ENCODE results near the gene KDM1A. TPM values are rescaled to one million over a fixed set of nuclear protein-coding genes. Genes with fewer than 3 reads are reported as not detected.
A peak's percentile ranks its signal among the peaks of the same experiment; 100 is the strongest.

Gene KDM1A
- total and polyA plus RNA-seq, 2 donors (not counting 1 experiment from before 2014, with no cell fraction given), result 30.2 to 47.4 TPM

GRCh38 chr1:23099171-23099536, 79.9 kb downstream of the KDM1A start:
- Histone ChIP-seq H3K27ac (ENCODE audit: low read length in 2 of 2) (no peak overlapping the region), H3K9me3 (ENCODE audit: control extremely low read depth in 1 of 3, control insufficient read depth in 2 of 3, insufficient read depth in 1 of 3, low read length in 2 of 3) (no peaks in the 10 kb centered on the region), H2AFZ (ENCODE audit: insufficient read depth, low read depth, low read length, poor library complexity, severe bottlenecking) (peak overlapping the region; percentile 43), H3K4me3 (ENCODE audit: control extremely low read depth in 1 of 5, extremely low read depth in 1 of 5, insufficient read depth in 1 of 5, low read depth in 2 of 5, low read length in 4 of 5) (no peak overlapping the region), H3K27me3 (replicated peaks in 1 of 4; ENCODE audit: control extremely low read depth in 1 of 4, control insufficient read depth in 3 of 4, insufficient read depth in 4 of 4, low read length in 3 of 4) (no peaks in the 10 kb centered on the region), H3K36me3 (replicated peaks in 1 of 2; ENCODE audit: control extremely low read depth in 1 of 2, control insufficient read depth in 1 of 2, extremely low read depth in 1 of 2, insufficient read depth in 2 of 2, low read length in 1 of 2) (peaks cover 0 to under 1% of the 10 kb centered on the region in 2 experiments), H3K4me1 (ENCODE audit: control insufficient read depth in 2 of 2, insufficient read depth in 2 of 2, low read length in 2 of 2) (peaks cover 11 to 12% of the 10 kb centered on the region in 2 donors), H4K20me1 (ENCODE audit: control insufficient read depth, insufficient read depth, low read length, poor library complexity, severe bottlenecking) (peaks cover 6% of the 10 kb centered on the region), H3K4me2 (replicated peaks; ENCODE audit: low read depth, low read length, poor library complexity, severe bottlenecking) (peak overlapping the region; percentile 52), H3K79me2 (ENCODE audit: control insufficient read depth, insufficient read depth, low read length) (peaks cover 6% of the 10 kb centered on the region), H3K9ac (ENCODE audit: low read length) (no peak overlapping the region)
- Mint-ChIP-seq H3K4me3 (no peak overlapping the region), H3K27ac (no peak overlapping the region), H3K9me3 (ENCODE audit: insufficient read depth) (no peaks in the 10 kb centered on the region), H3K4me1 (peaks cover 15% of the 10 kb centered on the region), H3K27me3 (no peaks in the 10 kb centered on the region)
- WGBS (ENCODE audit: insufficient coverage), result no CpG with 5 or more reads among the region's 1 CpG
- ChIA-PET CTCF (interaction anchor here (0.6 to 20.1 kb wide), 28 partner anchors 10 to 1355 kb away, joined by 3 to 884 read pairs (median 4); partner anchors contain the start of genes E2F2 and LUZP1), POLR2A (interaction anchor here (0.8 kb wide), 1 partner anchor 69 kb away, joined by 9 read pairs; the partner anchor contains the start of gene LUZP1)
- DNase-seq (no peak), ATAC-seq (ENCODE audit: low read depth) (no peak)
- intact Hi-C loops (cut with micrococcal nuclease), result loop anchor here (10.0 kb wide), 1 partner anchor 186 kb away; no protein-coding TSS in a partner anchor
- no peak for TF ChIP-seq EZH2 (IDR thresholded peaks at IDR 0.05; ENCODE audit: borderline replicate concordance, insufficient read depth, low read depth, low read length, poor library complexity, severe bottlenecking)
- TF ChIP-seq CTCF (IDR thresholded peaks at IDR 0.05), result no peak

DNA sequence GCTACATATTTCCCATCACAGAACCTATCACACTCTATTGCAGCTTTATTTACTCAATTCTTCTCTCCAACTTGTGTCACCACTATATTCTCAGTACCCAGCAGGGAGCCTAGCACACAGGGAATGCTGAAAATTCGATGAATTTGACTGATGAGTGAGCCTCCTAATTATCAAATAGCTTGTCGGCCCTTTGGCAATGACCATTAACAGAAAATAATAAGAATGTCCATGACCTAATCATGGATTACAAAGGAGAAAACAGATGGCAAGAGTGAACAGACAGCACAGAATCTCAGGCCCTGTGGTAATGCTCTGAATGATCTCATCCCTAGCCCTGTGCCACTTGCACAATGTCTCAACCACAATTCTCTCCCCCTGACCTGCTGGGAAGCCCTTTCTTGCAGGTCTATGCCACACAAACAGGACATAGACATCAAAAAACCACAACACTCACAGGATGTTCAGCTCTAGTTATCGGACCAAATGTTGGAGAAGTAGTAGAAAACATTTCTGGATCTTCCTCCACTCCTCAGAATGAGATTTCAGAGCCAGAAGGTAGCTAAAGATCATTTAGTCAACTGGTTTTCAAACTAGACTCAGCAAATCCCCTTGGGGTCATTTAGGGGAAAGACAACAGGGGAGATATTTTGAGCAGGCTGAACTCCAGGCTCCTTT, 80.9 kb downstream of the KDM1A start:
- peaks cover 15% of the 10 kb centered on the region for H3K4me1 Mint-ChIP-seq
- H3K4me3 Mint-ChIP-seq, result no peak overlapping the region
- no peaks in the 10 kb centered on the region for H3K9me3 Mint-ChIP-seq (ENCODE audit: insufficient read depth)
- no peaks in the 10 kb centered on the region for H3K27me3 ChIP-seq (replicated peaks in 1 of 4; ENCODE audit: control extremely low read depth in 1 of 4, control insufficient read depth in 3 of 4, insufficient read depth in 4 of 4, low read length in 3 of 4)
- H3K27me3 Mint-ChIP-seq, result no peaks in the 10 kb centered on the region
- POLR2A ChIA-PET, result no interaction called here
- no peak overlapping the region for H2AFZ ChIP-seq (ENCODE audit: insufficient read depth, low read depth, low read length, poor library complexity, severe bottlenecking)
- DNase-seq (no peak), ATAC-seq (ENCODE audit: low read depth) (no peak)
- peaks cover 11 to 12% of the 10 kb centered on the region in 2 donors for H3K4me1 ChIP-seq (ENCODE audit: control insufficient read depth in 2 of 2, insufficient read depth in 2 of 2, low read length in 2 of 2)
- intact Hi-C loops (cut with micrococcal nuclease), result loop anchor here (2.0 kb wide), 1 partner anchor 15 kb away; no protein-coding TSS in a partner anchor
- no peak overlapping the region for H3K27ac Mint-ChIP-seq
- no peak overlapping the region for H3K4me3 ChIP-seq (ENCODE audit: control extremely low read depth in 1 of 5, extremely low read depth in 1 of 5, insufficient read depth in 1 of 5, low read depth in 2 of 5, low read length in 4 of 5)
- peaks cover 6% of the 10 kb centered on the region for H3K79me2 ChIP-seq (ENCODE audit: control insufficient read depth, insufficient read depth, low read length)
- no peak overlapping the region for H3K27ac ChIP-seq (ENCODE audit: low read length in 2 of 2)
- no peaks in the 10 kb centered on the region for H3K36me3 ChIP-seq (replicated peaks in 1 of 2; ENCODE audit: control extremely low read depth in 1 of 2, control insufficient read depth in 1 of 2, extremely low read depth in 1 of 2, insufficient read depth in 2 of 2, low read length in 1 of 2)
- H3K4me2 ChIP-seq (replicated peaks; ENCODE audit: low read depth, low read length, poor library complexity, severe bottlenecking), result no peak overlapping the region
- no CpG with 5 or more reads among the region's 3 CpGs for whole genome bisulfite sequencing (ENCODE audit: insufficient coverage)
- H4K20me1 ChIP-seq (ENCODE audit: control insufficient read depth, insufficient read depth, low read length, poor library complexity, severe bottlenecking), result peaks cover 6% of the 10 kb centered on the region
- no peak overlapping the region for H3K9ac ChIP-seq (ENCODE audit: low read length)
- TF ChIP-seq CTCF (IDR thresholded peaks at IDR 0.05) (no peak), EZH2 (IDR thresholded peaks at IDR 0.05; ENCODE audit: borderline replicate concordance, insufficient read depth, low read depth, low read length, poor library complexity, severe bottlenecking) (no peak)
- CTCF ChIA-PET, result interaction anchor here (0.6 to 20.1 kb wide), 17 partner anchors 8 to 440 kb away, joined by 3 to 884 read pairs (median 8); partner anchors contain the start of gene LUZP1
- no peaks in the 10 kb centered on the region for H3K9me3 ChIP-seq (ENCODE audit: control extremely low read depth in 1 of 3, control insufficient read depth in 2 of 3, insufficient read depth in 1 of 3, low read length in 2 of 3)
